ENCODE data around the gene KEL. TPM values are rescaled to one million over a fixed set of nuclear protein-coding genes. Genes with fewer than 3 reads are reported as not detected.
A peak's percentile ranks its signal among the peaks of the same experiment; 100 is the strongest.

KEL gene
- total RNA-seq, 1 donor from 2014 or later, result not detected

- DNase-seq (ENCODE audit: low read depth) (no peak), FAIRE-seq (no peak)
- Histone ChIP-seq H3K36me3 (ENCODE audit: control insufficient read depth, insufficient read depth, low read length) (no peaks in the 10 kb centered on the region), H3K27me3 (ENCODE audit: control insufficient read depth, insufficient read depth, low read length) (no peaks in the 10 kb centered on the region), H3K4me3 (ENCODE audit: low read depth, low read length) (no peak overlapping the region)
- TF ChIP-seq, protein P1, sequence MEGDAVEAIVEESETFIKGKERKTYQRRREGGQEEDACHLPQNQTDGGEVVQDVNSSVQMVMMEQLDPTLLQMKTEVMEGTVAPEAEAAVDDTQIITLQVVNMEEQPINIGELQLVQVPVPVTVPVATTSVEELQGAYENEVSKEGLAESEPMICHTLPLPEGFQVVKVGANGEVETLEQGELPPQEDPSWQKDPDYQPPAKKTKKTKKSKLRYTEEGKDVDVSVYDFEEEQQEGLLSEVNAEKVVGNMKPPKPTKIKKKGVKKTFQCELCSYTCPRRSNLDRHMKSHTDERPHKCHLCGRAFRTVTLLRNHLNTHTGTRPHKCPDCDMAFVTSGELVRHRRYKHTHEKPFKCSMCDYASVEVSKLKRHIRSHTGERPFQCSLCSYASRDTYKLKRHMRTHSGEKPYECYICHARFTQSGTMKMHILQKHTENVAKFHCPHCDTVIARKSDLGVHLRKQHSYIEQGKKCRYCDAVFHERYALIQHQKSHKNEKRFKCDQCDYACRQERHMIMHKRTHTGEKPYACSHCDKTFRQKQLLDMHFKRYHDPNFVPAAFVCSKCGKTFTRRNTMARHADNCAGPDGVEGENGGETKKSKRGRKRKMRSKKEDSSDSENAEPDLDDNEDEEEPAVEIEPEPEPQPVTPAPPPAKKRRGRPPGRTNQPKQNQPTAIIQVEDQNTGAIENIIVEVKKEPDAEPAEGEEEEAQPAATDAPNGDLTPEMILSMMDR (IDR thresholded peaks at IDR 0.05; ENCODE audit: insufficient read depth, low read length, severe bottlenecking), result no peak
Measured at GRCh38 chr7:142940966-142941535, 21.1 kb downstream of the KEL start.

GRCh38 chr7:142939226-142939910, 22.8 kb downstream of the KEL start, which contains the start of gene LLCFC1:
TSS of gene LLCFC1 (plus strand) at chr7:142939484. CDS start at chr7:142939622, 138 bp downstream.
- FAIRE-seq, result no peak
- no peaks in the 10 kb centered on the region for H3K27me3 ChIP-seq (ENCODE audit: control insufficient read depth, insufficient read depth, low read length)

DNA sequence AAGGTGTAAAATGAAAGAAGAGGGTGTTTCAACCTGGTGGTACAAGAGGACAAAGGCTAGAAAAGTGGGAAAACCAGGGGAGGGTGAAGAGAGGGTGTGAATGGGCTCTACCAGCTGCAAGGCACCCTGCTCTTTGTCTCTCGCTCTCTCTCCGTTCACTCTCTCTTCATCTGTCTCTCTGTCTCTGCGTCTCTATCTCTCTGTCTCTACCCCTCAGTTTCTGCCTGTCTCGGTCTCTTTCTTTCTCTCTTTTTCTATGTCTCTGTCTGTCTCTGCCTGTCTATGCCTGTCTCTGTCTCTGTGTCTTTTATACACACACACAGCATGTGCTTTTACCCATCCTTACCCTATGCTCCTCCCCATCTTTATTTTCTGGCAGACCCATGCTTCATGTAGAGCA, 23.6 kb downstream of the KEL start:
- TF ChIP-seq, protein P1 (IDR thresholded peaks at IDR 0.05; ENCODE audit: insufficient read depth, low read length, severe bottlenecking), result no peak
- FAIRE-seq, result no peak
- H3K27me3 ChIP-seq (ENCODE audit: control insufficient read depth, insufficient read depth, low read length), result no peaks in the 10 kb centered on the region
- no peaks in the 10 kb centered on the region for H3K36me3 ChIP-seq (ENCODE audit: control insufficient read depth, insufficient read depth, low read length)
- no peak overlapping the region for H3K4me3 ChIP-seq (ENCODE audit: low read depth, low read length)
- no peak for DNase-seq (ENCODE audit: low read depth)

More at GRCh38 chr7:142939226-142939910, 22.8 kb downstream of the KEL start, which contains the start of gene LLCFC1:
- H3K4me3 ChIP-seq (ENCODE audit: low read depth, low read length), result no peak within 1 kb of the TSS
- no peaks in the 10 kb centered on the region for H3K36me3 ChIP-seq (ENCODE audit: control insufficient read depth, insufficient read depth, low read length)
- TF ChIP-seq, protein P1 (IDR thresholded peaks at IDR 0.05; ENCODE audit: insufficient read depth, low read length, severe bottlenecking), result peak; percentile 45
- DNase-seq (ENCODE audit: low read depth), result peak; percentile 12

- FAIRE-seq (no peak), DNase-seq (ENCODE audit: low read depth) (no peak)
- Histone ChIP-seq H3K4me3 (ENCODE audit: low read depth, low read length) (no peak overlapping the region), H3K36me3 (ENCODE audit: control insufficient read depth, insufficient read depth, low read length) (no peaks in the 10 kb centered on the region), H3K27me3 (ENCODE audit: control insufficient read depth, insufficient read depth, low read length) (peaks cover 2% of the 10 kb centered on the region)
- TF ChIP-seq, protein P1 (IDR thresholded peaks at IDR 0.05; ENCODE audit: insufficient read depth, low read length, severe bottlenecking), result no peak
Measured at GRCh38 chr7:142935941-142936565, 26.1 kb downstream of the KEL start.

GRCh38 chr7:142934056-142934455, 28.1 kb downstream of the KEL start:
- FAIRE-seq (no peak), DNase-seq (ENCODE audit: low read depth) (no peak)
- Histone ChIP-seq H3K27me3 (ENCODE audit: control insufficient read depth, insufficient read depth, low read length) (peaks cover 2% of the 10 kb centered on the region), H3K36me3 (ENCODE audit: control insufficient read depth, insufficient read depth, low read length) (no peaks in the 10 kb centered on the region), H3K4me3 (ENCODE audit: low read depth, low read length) (no peak overlapping the region)
- TF ChIP-seq, protein P1 (IDR thresholded peaks at IDR 0.05; ENCODE audit: insufficient read depth, low read length, severe bottlenecking), result no peak

All from bronchial epithelial cell (primary cell).